Lower leg skin (tissue), 3 donors: ENCODE results near the gene NCAPD3.
"Not testable (repeated sequence)": the region's sequence is repeated elsewhere in the genome, so short reads cannot be mapped to it uniquely, and the experiment has no call there.

ENCODE experiments used
- POLR2A ChIP-seq, 2 donors: fragments of 450-650 bp; IDR thresholded peaks; one replicate each; pipeline ENCODE4 v1.6.1; 2016 to 2017; ENCODE audit warnings: antibody characterized with exemption in 2 of 2, mild to moderate bottlenecking in 1 of 2, moderate library complexity in 1 of 2
- TF ChIP-seq, protein P1 (sequence below), 3 donors: fragments of 450-650 bp; IDR thresholded peaks; one replicate each; pipeline ENCODE4 v1.5.1; 2016; ENCODE audit warnings: antibody characterized with exemption in 3 of 3, mild to moderate bottlenecking in 3 of 3, moderate library complexity in 2 of 3

DNA sequence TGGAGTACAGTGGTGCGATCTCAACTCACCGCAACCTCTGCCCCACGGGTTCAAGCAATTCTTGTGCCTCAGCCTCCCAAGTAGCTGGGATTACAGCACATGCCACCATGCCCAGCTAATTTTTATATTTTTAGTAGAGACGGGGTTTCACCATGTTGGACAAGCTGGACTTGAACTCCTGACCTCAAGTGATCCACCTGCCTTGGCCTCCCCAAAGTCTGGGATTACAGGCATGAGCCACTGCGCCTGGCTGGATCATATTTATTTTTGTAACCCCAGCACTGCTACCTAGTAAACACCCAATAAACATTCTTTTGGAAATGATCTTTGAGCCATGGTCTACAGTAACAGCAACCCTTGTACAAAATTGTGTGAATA is 31.4 kb upstream of the NCAPD3 start:
- TF ChIP-seq, protein P1, sequence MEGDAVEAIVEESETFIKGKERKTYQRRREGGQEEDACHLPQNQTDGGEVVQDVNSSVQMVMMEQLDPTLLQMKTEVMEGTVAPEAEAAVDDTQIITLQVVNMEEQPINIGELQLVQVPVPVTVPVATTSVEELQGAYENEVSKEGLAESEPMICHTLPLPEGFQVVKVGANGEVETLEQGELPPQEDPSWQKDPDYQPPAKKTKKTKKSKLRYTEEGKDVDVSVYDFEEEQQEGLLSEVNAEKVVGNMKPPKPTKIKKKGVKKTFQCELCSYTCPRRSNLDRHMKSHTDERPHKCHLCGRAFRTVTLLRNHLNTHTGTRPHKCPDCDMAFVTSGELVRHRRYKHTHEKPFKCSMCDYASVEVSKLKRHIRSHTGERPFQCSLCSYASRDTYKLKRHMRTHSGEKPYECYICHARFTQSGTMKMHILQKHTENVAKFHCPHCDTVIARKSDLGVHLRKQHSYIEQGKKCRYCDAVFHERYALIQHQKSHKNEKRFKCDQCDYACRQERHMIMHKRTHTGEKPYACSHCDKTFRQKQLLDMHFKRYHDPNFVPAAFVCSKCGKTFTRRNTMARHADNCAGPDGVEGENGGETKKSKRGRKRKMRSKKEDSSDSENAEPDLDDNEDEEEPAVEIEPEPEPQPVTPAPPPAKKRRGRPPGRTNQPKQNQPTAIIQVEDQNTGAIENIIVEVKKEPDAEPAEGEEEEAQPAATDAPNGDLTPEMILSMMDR (IDR thresholded peaks at IDR 0.05), result not testable (repeated sequence)
- TF ChIP-seq POLR2A (IDR thresholded peaks at IDR 0.05), result not testable (repeated sequence)
